Endothelial cell of umbilical vein (primary cell): Measurements from ENCODE around the gene IQSEC3. TPM values are rescaled to one million over a fixed set of nuclear protein-coding genes. Genes with fewer than 3 reads are reported as not detected.

ENCODE experiments used
- BruUV-seq: library from RNA; stranded (reverse); fragments of 400-500 nt; replicated peaks from 2 replicates; lab custom pipeline; 2021; lab: Mats Ljungman, UMichigan
- CTCF ChIA-PET: fragments of 300-600, 350-600 bp; sonication (Branson Sonifier 250); formaldehyde crosslinking; loops from one replicate; lab custom pipeline; 2021; ENCODE audit warnings: antibody characterized with exemption, inconsistent platforms; lab: Charles Lee
- POLR2A ChIA-PET: fragments of 300-600, 350-600 bp; sonication (Branson Sonifier 250); formaldehyde crosslinking; loops from one replicate; lab custom pipeline; 2021; ENCODE audit warnings: antibody characterized with exemption, inconsistent platforms; lab: Charles Lee
- DNase-seq: peaks from one replicate; pipeline ENCODE4 v3.0.0-alpha.2; 2011; ENCODE audit warnings: low read depth, low spot score
- FAIRE-seq: peaks from 2 replicates; lab custom pipeline; 2011; peaks lifted over from hg19 to GRCh38; lab: Jason Lieb, UNC
- H2AFZ ChIP-seq: 2 replicates; pipeline ENCODE4 v1.6.0; 2012; ENCODE audit warnings: low read depth, low read length, control low read depth, inconsistent platforms
- H3K27ac ChIP-seq: 2 replicates; pipeline ENCODE4 v1.5.1; 2011; ENCODE audit warnings: low read depth, mild to moderate bottlenecking, control low read depth, low read length, moderate library complexity; ENCODE audit not compliant: insufficient read depth
- H3K27me3 ChIP-seq, 2 experiments: 2 replicates each; pipeline versions ENCODE4 v1.6.0 to v1.6.1; 2011; ENCODE audit warnings: low read length in 2 of 2, mixed read lengths in 1 of 2; ENCODE audit not compliant: control insufficient read depth in 2 of 2, insufficient read depth in 2 of 2
- H3K36me3 ChIP-seq, 2 experiments: 2 replicates in 1 of 2; 3 replicates in 1 of 2; pipeline ENCODE4 v1.5.1; 2011; ENCODE audit warnings: low read length in 2 of 2, mild to moderate bottlenecking in 1 of 2, moderate library complexity in 1 of 2; ENCODE audit not compliant: control insufficient read depth in 2 of 2, insufficient read depth in 2 of 2; ENCODE audit errors: extremely low read depth in 1 of 2
- H3K4me1 ChIP-seq: 3 replicates; pipeline ENCODE4 v1.5.1; 2011; ENCODE audit warnings: mild to moderate bottlenecking, low read length; ENCODE audit not compliant: control insufficient read depth, insufficient read depth; ENCODE audit errors: extremely low read depth
- H3K4me2 ChIP-seq: 2 replicates; pipeline ENCODE4 v1.6.1; 2011; ENCODE audit warnings: low read length, control low read depth, mixed read lengths; ENCODE audit not compliant: insufficient read depth
- H3K4me3 ChIP-seq, 3 experiments: fragments of 200-600 bp in 1 of 3; sonication (generic), shearing (Covaris generic) in 1 of 3; replicated peaks in 1 of 3; 2 replicates each; pipeline ENCODE4 v1.5.1; 2011 to 2016; ENCODE audit warnings: control low read depth in 3 of 3, low read length in 3 of 3, mild to moderate bottlenecking in 2 of 3, inconsistent platforms in 1 of 3, low read depth in 1 of 3, moderate library complexity in 1 of 3; ENCODE audit not compliant: insufficient read depth in 1 of 3
- H3K79me2 ChIP-seq: 2 replicates; pipeline ENCODE4 v1.6.0; 2012; ENCODE audit warnings: low read length, inconsistent platforms; ENCODE audit not compliant: control insufficient read depth, insufficient read depth
- H3K9ac ChIP-seq: replicated peaks from 2 replicates; pipeline ENCODE3; 2011; ENCODE audit warnings: low read length, control low read depth; ENCODE audit not compliant: insufficient read depth; ENCODE audit errors: extremely low read depth
- H3K9me1 ChIP-seq: replicated peaks from 3 replicates; pipeline ENCODE4 v1.6.0; 2011; ENCODE audit warnings: mild to moderate bottlenecking, low read length; ENCODE audit not compliant: control insufficient read depth, insufficient read depth; ENCODE audit errors: extremely low read depth
- H3K9me3 ChIP-seq: replicated peaks from 2 replicates; pipeline ENCODE4 v1.5.1; 2012; ENCODE audit warnings: low read length, inconsistent platforms; ENCODE audit not compliant: control insufficient read depth, insufficient read depth
- H4K20me1 ChIP-seq: replicated peaks from 2 replicates; pipeline ENCODE3; 2011; ENCODE audit warnings: mild to moderate bottlenecking, low read length; ENCODE audit not compliant: control insufficient read depth, insufficient read depth; ENCODE audit errors: extremely low read depth
- EZH2 ChIP-seq: IDR thresholded peaks from 2 replicates; pipeline ENCODE4 v1.6.1; 2012; ENCODE audit warnings: borderline replicate concordance, low read depth, mild to moderate bottlenecking, moderate library complexity, low read length, inconsistent platforms; ENCODE audit not compliant: severe bottlenecking
- FOS ChIP-seq: IDR thresholded peaks from 2 replicates; pipeline ENCODE4 v1.6.1; 2011; ENCODE audit warnings: mild to moderate bottlenecking, low read length, moderate library complexity, borderline replicate concordance; ENCODE audit not compliant: insufficient read depth
- GATA2 ChIP-seq: IDR thresholded peaks from 2 replicates; pipeline ENCODE4 v1.7.0; 2011; ENCODE audit warnings: low read depth, mild to moderate bottlenecking, moderate library complexity, mixed read lengths, low read length; ENCODE audit not compliant: insufficient read length, insufficient read depth
- JUN ChIP-seq: IDR thresholded peaks from 2 replicates; pipeline ENCODE4 v1.6.1; 2011; ENCODE audit warnings: borderline replicate concordance, low read depth; ENCODE audit not compliant: insufficient read length, insufficient read depth
- MYC ChIP-seq: IDR thresholded peaks from one replicate; pipeline ENCODE4 v1.6.1; 2011; ENCODE audit warnings: mild to moderate bottlenecking, low read depth, low read length
- POLR2A ChIP-seq: IDR thresholded peaks from 2 replicates; pipeline ENCODE4 v1.6.1; 2012; ENCODE audit warnings: low read depth, mild to moderate bottlenecking, control low read depth, low read length
- POLR2AphosphoS5 ChIP-seq: IDR thresholded peaks from 2 replicates; pipeline ENCODE4 v1.6.1; 2012; ENCODE audit warnings: low read depth, mild to moderate bottlenecking, control low read depth, low read length, moderate library complexity; ENCODE audit not compliant: insufficient read depth
- dilution Hi-C: fragments of 300-500 bp; cut with MboI; formaldehyde crosslinking; loops from one replicate; pipeline ENCODE4 v1.15.0; 2019; ENCODE audit warnings: low sequenced_read_pairs; ENCODE audit not compliant: extremely low pct_ligation_motif_present
- intact Hi-C: fragments of 100-400 bp; cut with micrococcal nuclease; formaldehyde crosslinking; loops from one replicate; pipeline ENCODE4 v1.10.0; 2022
- polyA plus RNA-seq, 4 experiments: library from polyadenylated mRNA; depleted of rRNA in 3 of 4; stranded (reverse) in 3 of 4; unstranded in 1 of 4; fragments of >200 nt; gene quantifications; 2 replicates each; pipeline versions ENCODE4 v1.2.1 to v1.2.3, GENCODE V29; 2011 to 2012; ENCODE audit warnings: missing spikeins in 1 of 4
- total RNA-seq: library from RNA; stranded (reverse); gene quantifications from 2 replicates; pipeline ENCODE4 v1.2.3, GENCODE V29; 2021
- TF ChIP-seq, protein P1 (sequence below), 2 donors: IDR thresholded peaks; 1 replicate in 1 of 2; 2 replicates in 1 of 2; pipeline ENCODE4 v1.5.1; 2011; ENCODE audit warnings: low read length in 2 of 2, mild to moderate bottlenecking in 2 of 2, moderate library complexity in 2 of 2, control low read depth in 1 of 2, inconsistent platforms in 1 of 2, low read depth in 1 of 2; ENCODE audit not compliant: insufficient read depth in 1 of 2; ENCODE audit errors: extremely low read depth in 1 of 2
- TF ChIP-seq, protein P2 (sequence below): IDR thresholded peaks from 2 replicates; pipeline ENCODE4 v1.6.1; 2011; ENCODE audit not compliant: insufficient read depth, insufficient read length

The IQSEC3 gene
- total and polyA plus RNA-seq, 2 donors (not counting 3 experiments of a cell fraction or from before 2014, with no cell fraction given): not detected

DNA sequence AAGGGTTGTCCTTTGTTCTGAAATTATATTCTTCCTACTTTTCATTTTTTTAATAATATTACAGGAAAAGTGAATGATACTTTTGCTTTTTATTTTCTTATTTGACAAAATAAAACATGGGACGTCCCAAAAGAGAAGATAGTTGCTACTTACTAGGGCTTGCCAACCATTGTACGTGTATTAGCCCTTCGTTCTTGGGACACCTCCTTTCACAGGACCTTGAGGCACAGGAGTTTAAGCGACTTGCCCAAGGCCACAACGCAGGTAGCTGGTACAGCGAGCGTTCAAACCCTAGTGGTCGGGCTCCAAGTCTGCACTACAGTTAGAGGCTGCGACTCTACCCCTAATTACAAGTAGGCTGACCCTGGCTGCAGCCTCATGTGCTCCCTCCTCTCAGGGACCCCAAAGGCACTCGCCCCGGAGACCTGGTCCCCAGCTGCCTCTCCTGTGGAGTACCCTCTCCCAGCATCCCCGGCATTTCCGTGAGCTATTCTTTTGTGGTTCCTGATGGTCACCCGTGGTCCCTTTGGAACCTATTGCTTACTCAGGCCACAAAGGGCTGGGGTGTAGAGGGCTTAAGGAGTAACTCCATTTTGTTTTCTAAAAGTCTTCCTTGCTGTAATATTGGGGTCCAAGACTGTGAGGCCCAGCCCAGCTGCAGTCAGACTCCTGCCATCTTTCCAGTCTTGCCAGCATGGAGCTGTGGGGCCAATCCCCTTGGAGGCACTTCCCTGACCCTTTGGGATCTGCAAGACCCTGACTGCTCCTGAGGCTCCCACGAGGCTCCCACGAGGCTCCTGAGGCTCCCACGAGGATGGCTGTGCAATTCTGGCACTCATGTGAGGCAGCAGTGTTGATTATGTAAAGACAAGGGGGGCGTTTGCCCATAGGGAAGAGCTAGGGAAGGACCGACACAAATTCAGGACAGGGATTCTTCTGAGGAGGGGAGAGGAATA is 49.7 kb downstream of the IQSEC3 start:
- POLR2A ChIA-PET: no interaction called here
- H3K9ac ChIP-seq: no peak overlapping the region
- no peaks in the 10 kb centered on the region for H4K20me1 ChIP-seq
- H3K4me1 ChIP-seq: no peaks in the 10 kb centered on the region
- no peak for DNase-seq
- H3K4me3 ChIP-seq: no peak overlapping the region
- no TSS peak for BruUV-seq
- no peak for FAIRE-seq
- CTCF ChIA-PET: no interaction called here
- H3K27ac ChIP-seq: no peak overlapping the region
- peaks cover 4 to 7% of the 10 kb centered on the region in 2 experiments for H3K27me3 ChIP-seq
- intact Hi-C loops (no loop called here), dilution Hi-C loops (no loop called here)
- TF ChIP-seq FOS (no peak), POLR2A (no peak), JUN (no peak), MYC (no peak), POLR2AphosphoS5 (no peak), EZH2 (no peak), GATA2 (no peak)
- TF ChIP-seq, protein P1, sequence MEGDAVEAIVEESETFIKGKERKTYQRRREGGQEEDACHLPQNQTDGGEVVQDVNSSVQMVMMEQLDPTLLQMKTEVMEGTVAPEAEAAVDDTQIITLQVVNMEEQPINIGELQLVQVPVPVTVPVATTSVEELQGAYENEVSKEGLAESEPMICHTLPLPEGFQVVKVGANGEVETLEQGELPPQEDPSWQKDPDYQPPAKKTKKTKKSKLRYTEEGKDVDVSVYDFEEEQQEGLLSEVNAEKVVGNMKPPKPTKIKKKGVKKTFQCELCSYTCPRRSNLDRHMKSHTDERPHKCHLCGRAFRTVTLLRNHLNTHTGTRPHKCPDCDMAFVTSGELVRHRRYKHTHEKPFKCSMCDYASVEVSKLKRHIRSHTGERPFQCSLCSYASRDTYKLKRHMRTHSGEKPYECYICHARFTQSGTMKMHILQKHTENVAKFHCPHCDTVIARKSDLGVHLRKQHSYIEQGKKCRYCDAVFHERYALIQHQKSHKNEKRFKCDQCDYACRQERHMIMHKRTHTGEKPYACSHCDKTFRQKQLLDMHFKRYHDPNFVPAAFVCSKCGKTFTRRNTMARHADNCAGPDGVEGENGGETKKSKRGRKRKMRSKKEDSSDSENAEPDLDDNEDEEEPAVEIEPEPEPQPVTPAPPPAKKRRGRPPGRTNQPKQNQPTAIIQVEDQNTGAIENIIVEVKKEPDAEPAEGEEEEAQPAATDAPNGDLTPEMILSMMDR (IDR thresholded peaks at IDR 0.05; ENCODE audit: extremely low read depth in 1 of 2, insufficient read depth in 1 of 2, low read depth in 1 of 2, low read length in 2 of 2): no peak
- TF ChIP-seq, protein P2, sequence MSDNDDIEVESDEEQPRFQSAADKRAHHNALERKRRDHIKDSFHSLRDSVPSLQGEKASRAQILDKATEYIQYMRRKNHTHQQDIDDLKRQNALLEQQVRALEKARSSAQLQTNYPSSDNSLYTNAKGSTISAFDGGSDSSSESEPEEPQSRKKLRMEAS: no peak
- no peak overlapping the region for H2AFZ ChIP-seq
- no peaks in the 10 kb centered on the region for H3K9me3 ChIP-seq
- H3K9me1 ChIP-seq: no peaks in the 10 kb centered on the region
- no peaks in the 10 kb centered on the region for H3K36me3 ChIP-seq
- H3K4me2 ChIP-seq: no peak overlapping the region
- no peaks in the 10 kb centered on the region for H3K79me2 ChIP-seq
